ENCODE results near the gene TMEM87A.

GRCh38 chr15:42315521-42315920, 42.3 kb upstream of the TMEM87A start:
- no peak for TF ChIP-seq CTCF (IDR thresholded peaks at IDR 0.05)
- no peak for TF ChIP-seq POLR2A (IDR thresholded peaks at IDR 0.05)
